Measurements from ENCODE around the gene TMEM135.

GRCh38 chr11:87081358-87081757 lies 43.6 kb downstream of the TMEM135 start:
- TF ChIP-seq, protein P1, sequence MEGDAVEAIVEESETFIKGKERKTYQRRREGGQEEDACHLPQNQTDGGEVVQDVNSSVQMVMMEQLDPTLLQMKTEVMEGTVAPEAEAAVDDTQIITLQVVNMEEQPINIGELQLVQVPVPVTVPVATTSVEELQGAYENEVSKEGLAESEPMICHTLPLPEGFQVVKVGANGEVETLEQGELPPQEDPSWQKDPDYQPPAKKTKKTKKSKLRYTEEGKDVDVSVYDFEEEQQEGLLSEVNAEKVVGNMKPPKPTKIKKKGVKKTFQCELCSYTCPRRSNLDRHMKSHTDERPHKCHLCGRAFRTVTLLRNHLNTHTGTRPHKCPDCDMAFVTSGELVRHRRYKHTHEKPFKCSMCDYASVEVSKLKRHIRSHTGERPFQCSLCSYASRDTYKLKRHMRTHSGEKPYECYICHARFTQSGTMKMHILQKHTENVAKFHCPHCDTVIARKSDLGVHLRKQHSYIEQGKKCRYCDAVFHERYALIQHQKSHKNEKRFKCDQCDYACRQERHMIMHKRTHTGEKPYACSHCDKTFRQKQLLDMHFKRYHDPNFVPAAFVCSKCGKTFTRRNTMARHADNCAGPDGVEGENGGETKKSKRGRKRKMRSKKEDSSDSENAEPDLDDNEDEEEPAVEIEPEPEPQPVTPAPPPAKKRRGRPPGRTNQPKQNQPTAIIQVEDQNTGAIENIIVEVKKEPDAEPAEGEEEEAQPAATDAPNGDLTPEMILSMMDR (IDR thresholded peaks at IDR 0.05; ENCODE audit: low read length) = no peak
- no peak for TF ChIP-seq EZH2 (IDR thresholded peaks at IDR 0.05; ENCODE audit: borderline replicate concordance, low read length)
